ENCODE measurements around the gene ZNF641.

- no peak for TF ChIP-seq SP1 (CRISPR knock-in tag; conservative IDR thresholded peaks at IDR 0.05)
- TF ChIP-seq, protein P1, sequence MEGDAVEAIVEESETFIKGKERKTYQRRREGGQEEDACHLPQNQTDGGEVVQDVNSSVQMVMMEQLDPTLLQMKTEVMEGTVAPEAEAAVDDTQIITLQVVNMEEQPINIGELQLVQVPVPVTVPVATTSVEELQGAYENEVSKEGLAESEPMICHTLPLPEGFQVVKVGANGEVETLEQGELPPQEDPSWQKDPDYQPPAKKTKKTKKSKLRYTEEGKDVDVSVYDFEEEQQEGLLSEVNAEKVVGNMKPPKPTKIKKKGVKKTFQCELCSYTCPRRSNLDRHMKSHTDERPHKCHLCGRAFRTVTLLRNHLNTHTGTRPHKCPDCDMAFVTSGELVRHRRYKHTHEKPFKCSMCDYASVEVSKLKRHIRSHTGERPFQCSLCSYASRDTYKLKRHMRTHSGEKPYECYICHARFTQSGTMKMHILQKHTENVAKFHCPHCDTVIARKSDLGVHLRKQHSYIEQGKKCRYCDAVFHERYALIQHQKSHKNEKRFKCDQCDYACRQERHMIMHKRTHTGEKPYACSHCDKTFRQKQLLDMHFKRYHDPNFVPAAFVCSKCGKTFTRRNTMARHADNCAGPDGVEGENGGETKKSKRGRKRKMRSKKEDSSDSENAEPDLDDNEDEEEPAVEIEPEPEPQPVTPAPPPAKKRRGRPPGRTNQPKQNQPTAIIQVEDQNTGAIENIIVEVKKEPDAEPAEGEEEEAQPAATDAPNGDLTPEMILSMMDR (IDR thresholded peaks at IDR 0.05): no peak
- TF ChIP-seq FOXP4 (CRISPR knock-in tag; IDR thresholded peaks at IDR 0.05): no peak
- TF ChIP-seq IRF2 (CRISPR knock-in tag; IDR thresholded peaks at IDR 0.05; ENCODE audit: borderline replicate concordance, low read depth): no peak
- no peak for TF ChIP-seq ZNF532 (CRISPR knock-in tag; IDR thresholded peaks at IDR 0.05; ENCODE audit: borderline replicate concordance)
- no peak for TF ChIP-seq GABPB1 (CRISPR knock-in tag; IDR thresholded peaks at IDR 0.05)
Measured at GRCh38 chr12:48366131-48366530, 15.4 kb upstream of the ZNF641 start.
